Right lobe of liver (tissue), 4 donors: ENCODE measurements around the gene ZNHIT6.

Experiments used
- POLR2A ChIP-seq: fragments of 450-650 bp; IDR thresholded peaks from one replicate; pipeline ENCODE4 v1.6.1; 2017; ENCODE audit warnings: antibody characterized with exemption, mild to moderate bottlenecking
- TF ChIP-seq, protein P1 (sequence below), 4 donors: fragments of 200-600 bp in 3 of 4; fragments of 450-650 bp in 1 of 4; IDR thresholded peaks; one replicate each; pipeline versions ENCODE4 v1.5.1 to v1.8.0; 2016 to 2022; ENCODE audit warnings: antibody characterized with exemption in 4 of 4, mild to moderate bottlenecking in 2 of 4
- donor health status: DM: no; HTN: no; CAD: no.
- donor health status: DM: no; HTN: no; CAD: no.
- donor health status: DM: no; HTN: yes; CAD: no.

DNA sequence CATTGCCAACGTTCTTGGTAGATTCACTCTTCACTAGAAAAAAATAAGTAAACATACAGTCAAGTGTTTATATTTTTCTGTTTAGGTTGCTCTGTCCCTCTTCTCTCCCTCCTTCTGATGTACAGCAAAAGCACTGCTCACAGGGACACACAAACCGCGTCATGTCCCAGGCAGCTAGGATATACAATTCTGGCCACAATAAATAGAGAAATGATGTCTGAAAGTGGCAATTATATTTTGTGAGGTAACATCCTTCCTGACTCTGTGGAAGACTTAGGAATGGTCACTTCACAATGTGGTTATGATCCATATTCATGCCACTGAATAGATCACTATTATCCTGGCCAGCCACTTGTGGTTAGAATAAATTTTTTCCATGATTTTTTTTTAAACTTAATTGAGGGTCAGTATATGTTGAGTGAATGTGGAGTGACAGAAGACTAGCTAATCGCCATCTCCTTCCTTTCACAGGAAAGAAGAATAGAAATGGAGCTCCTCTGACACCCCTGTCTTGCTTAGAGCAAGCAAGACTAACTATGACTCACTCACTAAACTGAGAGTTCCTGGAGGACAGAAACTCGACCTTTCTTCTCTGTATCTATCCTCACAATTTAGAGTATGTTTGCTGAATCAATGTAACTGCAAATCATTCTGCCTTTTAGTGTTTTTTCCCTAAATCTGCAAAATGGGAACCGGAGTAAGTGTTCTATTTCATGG is 54.0 kb downstream of the ZNHIT6 start:
- TF ChIP-seq, protein P1, sequence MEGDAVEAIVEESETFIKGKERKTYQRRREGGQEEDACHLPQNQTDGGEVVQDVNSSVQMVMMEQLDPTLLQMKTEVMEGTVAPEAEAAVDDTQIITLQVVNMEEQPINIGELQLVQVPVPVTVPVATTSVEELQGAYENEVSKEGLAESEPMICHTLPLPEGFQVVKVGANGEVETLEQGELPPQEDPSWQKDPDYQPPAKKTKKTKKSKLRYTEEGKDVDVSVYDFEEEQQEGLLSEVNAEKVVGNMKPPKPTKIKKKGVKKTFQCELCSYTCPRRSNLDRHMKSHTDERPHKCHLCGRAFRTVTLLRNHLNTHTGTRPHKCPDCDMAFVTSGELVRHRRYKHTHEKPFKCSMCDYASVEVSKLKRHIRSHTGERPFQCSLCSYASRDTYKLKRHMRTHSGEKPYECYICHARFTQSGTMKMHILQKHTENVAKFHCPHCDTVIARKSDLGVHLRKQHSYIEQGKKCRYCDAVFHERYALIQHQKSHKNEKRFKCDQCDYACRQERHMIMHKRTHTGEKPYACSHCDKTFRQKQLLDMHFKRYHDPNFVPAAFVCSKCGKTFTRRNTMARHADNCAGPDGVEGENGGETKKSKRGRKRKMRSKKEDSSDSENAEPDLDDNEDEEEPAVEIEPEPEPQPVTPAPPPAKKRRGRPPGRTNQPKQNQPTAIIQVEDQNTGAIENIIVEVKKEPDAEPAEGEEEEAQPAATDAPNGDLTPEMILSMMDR (IDR thresholded peaks at IDR 0.05) = no peak
- TF ChIP-seq POLR2A = no peak
